ENCODE results near the gene ABCC1.

GRCh38 chr16:16019488-16019887 is 70.1 kb downstream of the ABCC1 start:
- TF ChIP-seq POLR2A (IDR thresholded peaks at IDR 0.05) (no peak), CTCF (IDR thresholded peaks at IDR 0.05) (no peak)
